Measurements from ENCODE around the gene RNASET2.
"Not testable (repeated sequence)": the region's sequence is repeated elsewhere in the genome, so short reads cannot be mapped to it uniquely, and the experiment has no call there.

RNASET2 gene

DNA sequence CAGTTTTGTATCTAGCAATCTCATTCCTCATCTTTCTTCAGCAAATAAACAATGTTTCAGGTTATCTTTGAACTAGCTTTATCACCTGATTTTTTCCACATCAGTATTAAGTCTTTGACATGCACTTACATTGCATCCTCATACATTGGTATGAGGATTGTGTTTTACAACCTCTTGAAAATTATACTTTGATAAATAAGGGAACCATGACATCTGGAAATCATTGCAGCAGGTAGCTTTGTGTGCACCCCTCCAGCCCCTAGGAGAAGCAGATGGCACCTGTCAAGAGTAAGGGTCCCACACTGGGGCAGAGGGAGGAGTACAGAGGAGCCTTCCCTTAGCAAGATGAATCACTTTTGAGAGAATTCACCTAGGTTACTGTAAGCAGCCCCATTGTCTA is 13.7 kb upstream of the RNASET2 start:
- DNase-seq (ENCODE audit: low read depth in 2 of 2), result no peak

DNA sequence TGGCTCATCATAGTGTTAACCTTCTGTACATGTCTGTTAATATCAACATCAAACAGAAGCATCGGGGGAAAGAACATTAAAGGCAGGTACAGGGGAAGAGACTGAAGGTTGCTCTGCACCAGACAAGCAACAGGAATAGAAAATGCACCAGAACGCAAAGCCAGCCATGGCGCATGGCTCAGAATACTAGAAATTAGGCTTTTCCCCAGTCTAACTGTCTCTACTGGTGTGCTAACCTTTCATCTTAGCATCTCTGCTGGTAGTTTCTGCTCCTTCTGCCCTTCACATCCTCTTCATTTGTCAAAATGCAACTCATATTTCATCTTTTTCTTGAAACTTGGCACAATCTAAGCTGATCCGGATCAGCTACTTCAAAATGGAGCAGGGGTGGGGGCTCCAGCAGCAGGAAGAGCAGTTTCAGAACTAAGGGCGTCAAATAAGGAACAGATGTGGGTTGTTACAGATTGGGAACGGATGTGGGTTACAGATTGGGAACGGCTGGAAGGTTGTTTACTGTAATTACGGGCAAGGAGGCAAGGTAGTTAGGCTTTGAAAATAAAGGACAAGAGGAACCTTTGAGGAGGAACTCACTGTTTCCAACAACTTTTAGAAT is 13.1 kb upstream of the RNASET2 start:
- no peak for DNase-seq (ENCODE audit: low read depth in 2 of 2)

DNA sequence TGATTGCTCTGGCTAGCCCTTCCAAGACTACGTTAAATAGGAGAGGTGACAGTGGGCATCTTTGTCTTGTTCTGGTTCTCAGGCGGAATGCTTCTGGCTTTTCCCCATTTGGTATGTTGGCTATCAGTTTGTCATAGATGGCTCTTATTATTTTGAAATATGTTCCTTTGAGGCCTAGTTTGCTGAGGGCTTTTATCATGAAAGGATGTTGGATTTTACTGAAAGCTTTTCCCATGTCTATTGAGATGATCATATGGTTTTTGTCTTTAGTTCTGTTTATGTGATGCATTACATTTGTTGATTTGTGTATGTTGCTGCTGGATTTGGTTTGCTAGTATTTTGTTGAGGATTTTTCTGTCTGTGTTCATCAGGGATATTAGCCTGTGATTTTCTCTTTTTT is 9.9 kb upstream of the RNASET2 start:
- no peak for DNase-seq (ENCODE audit: low read depth in 2 of 2)

DNA sequence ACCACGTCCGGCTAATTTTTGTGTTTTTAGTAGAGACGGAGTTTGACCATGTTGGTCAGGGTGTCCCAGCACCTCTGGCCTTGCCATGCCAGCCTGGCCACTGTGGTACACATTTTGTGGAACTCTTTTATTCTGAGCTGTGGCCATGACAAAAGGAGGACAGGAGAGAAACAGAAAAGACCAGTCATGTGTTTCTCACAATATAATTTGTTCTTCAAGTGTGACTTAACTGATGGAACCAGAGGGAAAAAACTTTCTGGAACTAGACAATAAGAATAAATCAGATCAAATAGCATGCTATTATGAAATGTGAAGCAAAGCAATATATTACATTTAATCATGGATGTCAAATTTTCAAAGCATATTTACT is 4.2 kb upstream of the RNASET2 start:
- DNase-seq (ENCODE audit: low read depth in 2 of 2), result no peak

DNA sequence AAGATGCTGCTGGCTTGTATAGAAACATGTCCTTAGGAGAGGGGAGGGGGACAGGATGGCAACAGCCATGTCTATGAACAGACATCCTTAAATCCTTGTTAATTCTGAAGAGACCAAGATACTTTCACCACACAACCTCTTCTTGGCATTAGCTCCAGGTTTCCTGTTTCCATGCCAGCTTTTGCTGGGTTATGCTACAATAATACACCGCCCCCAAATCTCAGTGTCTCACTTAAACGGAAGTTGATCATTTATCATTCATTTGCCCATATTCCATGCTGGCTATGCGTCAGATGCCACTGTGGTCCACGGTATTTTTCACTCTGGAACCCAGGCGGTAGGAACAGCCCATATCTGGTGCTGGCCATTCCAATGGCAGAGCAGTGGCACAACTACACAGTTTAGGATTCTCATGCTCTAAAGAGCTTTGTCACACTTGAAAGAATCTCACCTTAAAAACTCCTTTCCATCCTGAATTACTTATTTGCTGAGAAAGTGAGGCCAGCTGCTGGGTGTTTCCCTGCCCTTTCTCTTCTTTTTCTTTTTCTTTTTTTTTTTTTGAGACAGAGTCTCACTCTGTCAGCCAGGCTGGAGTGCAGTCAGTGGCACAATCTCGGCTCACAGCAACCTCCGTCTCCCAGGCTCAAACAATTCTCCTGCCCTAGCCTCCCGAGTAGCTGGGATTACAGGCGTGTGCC is 3.7 kb upstream of the RNASET2 start:
- no peak for DNase-seq (ENCODE audit: low read depth in 2 of 2)

DNA sequence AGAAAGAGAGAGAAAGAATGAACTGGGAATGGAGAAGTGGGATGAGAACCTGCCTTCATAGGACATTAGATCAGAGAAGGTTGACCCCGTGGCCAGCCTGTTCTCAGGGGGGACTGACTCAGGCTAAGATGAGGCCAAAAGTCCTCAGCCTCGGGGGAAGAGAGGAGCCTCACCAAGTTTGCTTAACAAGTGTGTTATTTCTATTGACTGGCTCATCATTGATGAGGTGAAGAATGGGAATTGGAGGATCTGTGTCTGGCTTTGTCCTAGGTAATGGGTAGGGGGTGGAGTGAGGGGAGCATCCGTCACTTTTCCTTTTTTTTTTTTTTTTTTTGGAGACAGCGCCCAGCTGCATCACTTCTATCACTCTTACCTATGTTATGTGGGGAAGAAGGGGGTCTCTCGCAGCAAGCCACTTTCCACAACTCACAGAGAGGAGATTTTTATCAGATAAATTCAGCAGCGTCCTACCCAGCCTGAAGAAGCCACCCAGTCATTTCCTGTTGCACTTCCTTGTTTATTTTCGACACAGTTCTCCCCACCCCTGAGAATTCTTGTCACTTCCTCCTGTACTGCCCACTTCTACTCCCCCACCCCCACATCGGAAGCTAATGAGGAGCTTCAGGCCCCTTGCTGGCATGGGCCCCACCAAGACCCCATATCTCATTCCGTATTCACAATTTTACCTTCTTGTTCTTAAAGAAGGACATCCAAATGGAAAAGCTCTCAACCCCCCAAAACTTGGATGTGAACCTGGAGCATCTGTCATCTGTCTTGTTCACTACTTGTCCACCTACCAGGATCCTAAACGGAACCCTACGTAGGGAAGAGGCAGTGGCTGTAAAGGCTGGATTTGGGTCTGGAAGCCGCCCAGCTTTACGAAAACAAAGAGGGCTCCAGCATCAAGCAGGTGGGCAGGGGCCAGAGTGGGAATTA is 2.8 kb upstream of the RNASET2 start:
- DNase-seq (ENCODE audit: low read depth in 2 of 2), result no peak

DNA sequence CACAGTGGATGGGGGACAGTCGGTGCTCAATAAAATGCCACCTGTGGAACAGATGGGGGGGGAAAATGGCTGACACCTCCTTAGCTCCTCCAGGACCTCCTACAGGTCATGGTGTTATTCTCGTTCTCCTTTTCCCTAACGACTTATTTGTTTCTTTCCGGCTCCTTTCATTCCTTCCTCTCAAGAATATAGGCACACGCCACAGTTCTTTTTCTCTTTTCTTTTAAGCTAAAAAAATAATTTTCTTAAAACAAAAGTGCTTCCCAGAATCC is 1.4 kb upstream of the RNASET2 start:
- DNase-seq (ENCODE audit: low read depth in 2 of 2), result no peak

DNA sequence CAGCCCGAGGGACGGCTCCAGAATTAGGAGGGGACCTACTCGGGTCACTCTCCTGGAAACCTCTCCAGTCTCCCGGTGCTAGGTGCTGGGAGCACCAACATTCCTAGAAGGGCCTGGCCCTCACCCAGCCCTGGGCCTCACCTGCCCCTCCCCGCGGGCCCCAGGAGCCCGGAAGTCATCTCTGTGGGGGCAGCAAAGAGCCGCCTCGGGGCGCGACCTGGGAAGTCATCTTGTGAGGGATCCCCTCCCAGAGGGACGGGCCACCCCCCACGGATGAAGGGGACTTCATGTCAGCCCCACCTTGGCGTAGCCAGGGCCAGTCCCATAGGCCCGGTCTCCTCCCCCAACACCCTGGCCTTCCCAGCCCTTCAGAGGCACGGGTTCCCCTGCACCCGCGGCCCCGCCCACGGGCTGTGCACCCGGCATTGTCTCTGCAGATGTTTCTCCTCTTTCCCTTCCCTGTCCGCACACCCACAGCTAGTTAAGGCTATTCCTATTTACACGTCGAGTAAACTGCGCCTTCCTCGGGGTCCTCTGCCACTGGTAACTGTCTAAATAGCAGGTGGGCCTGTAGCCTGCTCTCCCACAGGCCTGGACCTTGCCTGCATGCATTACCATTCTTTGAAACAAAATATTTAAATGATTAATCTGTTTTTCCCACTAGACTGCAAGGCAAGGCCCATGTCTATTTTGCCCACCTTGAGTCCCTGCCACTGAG is 896 bp upstream of the RNASET2 start:
- DNase-seq (ENCODE audit: low read depth in 2 of 2), result no peak

DNA sequence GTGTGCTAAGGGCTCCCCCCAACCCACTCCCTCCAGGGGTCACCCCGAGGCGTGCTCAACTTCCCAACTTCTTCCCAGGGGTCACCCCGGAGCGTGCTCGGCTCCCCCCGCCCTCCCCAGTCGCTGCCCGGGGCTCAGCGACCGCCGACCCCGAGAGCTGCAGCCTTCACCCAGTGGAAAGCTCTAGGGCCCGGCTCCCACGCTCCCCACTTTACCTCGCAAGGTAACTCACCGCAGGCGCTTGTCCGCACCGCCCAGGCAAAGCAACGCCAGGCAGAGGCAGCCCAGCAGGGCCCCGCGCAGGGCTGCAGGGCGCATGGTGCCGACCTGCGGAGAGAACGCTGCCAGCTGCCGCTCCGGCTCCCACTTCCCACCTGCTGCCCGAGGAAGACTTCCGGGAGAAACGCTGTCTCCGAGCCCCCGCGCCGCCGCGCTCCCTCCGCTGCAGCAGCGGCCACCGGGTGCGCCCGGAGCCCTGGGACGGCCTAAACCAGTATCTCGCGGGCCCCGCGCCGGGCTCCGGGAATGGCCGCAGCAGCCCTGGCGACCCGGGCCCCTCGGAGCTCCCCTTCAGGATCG is 396 bp downstream of the RNASET2 start:
- DNase-seq (ENCODE audit: low read depth in 2 of 2), result no peak

DNA sequence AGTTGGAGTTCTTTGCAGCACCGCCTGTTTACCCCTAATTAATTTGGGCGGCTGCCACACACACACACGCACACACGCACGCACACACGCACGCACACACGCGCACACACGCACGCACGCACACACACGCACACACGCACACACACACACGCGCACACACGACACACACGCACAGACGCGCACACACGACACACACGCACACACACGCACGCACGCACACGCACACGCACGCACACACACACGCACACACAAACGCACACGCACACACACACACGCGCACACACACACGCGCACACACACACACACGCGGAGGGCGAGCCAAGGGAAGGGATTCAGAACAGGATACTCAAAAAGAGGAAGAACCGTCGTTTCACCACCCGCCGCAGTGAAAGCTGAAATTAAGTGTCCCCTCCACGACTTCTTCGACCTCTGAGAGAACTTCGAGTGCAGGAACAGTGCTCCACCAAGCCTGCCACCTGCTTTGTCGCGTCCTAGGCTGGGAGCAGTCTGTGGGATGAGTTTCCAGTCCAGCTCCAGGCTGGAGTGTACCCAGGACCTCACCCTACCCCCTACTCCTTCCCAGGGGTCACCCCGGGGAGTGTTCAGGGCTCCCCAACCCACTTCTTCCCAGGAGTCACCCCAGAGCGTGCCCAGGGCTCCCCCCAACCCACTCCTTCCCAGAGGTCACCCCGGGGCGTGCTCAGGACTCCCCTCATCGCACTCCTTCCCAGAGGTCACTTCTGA is 1.1 kb downstream of the RNASET2 start:
- no peak for DNase-seq (ENCODE audit: low read depth in 2 of 2)

DNA sequence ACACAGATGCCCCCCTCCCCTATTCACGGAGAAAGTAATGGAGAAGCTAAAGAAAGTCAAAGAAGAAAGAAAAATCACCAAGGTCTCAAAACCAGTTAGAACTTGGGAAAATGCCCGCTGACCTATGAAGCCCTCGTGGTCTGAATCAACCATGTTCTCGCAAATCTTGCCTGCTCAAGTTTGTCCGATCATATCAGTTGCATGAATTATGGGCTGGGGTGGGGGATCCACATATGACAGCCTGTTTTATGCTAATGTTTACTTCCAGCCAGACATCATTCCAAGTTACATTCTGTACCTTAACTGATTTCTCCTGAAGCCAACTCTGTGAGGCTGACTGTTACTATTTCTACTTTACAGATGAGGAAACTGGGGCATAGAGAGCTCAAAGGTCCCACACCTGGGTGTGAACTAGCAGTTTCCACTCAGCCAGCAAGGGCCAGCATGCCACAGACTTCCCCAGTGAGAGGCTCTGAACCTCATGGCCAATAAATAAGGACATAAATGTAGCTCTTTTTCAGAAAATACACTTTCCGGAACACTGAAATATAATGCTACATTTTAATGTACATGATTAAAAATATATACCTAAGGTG is 2.1 kb downstream of the RNASET2 start:
- DNase-seq (ENCODE audit: low read depth in 2 of 2), result no peak

DNA sequence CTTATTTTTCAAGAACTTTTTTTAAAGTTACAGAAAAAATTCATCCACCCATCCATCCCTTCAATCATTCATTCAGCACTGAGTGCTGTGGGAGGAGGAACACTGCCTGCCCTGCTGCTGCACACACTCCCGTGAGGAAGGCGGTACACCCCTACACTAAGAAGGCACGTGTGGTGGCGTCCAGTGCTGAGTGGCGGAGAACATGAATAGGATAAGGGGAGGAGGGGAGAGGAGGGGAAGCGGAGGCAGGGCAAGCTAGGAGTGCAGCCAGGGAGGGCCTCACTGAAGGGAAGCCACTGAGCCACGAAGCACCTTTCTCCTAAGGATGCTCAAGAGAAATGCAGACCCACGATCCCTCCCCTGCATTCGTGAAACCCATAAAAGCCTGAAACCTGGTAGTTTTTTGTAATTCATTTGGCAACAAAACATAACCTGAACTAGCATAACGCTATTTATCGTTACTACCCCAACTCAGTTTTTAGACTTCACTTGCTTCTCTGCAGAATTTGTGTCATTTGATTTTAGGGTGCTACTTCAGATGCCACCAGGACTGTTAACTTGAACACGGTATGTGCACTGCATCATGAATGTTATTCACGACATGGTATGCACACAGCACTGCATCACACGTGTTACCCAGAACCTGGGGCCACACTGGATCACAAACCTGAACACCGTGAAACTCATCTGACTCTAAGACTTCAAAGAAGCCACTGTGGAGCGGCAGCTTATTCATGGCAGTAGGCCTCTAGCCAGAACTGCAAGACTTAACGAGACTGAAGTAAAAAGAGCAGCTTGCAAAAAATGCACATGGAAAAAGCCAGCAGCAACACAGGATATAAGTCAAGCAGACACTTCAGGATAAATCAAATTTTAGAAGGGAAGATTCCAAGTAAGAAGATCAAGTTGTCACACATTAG is 3.5 kb downstream of the RNASET2 start:
- DNase-seq (ENCODE audit: low read depth in 2 of 2), result no peak

DNA sequence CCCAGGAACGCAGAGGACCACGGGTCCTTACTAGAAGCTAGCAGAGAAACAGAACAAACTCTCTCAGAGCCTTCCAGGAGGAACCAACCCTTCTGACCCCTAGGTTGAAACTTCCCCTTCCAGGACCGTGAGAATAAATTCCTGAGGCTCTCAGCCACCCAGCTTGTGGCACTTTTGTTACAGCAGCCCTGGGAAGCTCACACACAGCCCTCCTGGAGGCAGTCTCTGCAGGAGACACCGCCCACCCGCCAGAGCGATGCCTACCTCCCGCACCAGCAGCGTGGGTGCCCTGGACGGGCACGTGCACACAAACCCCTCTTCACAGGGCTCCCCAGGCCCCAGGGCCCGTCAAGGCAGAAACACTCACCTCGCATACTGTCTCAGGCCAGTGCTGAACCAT is 4.2 kb downstream of the RNASET2 start:
- DNase-seq (ENCODE audit: low read depth in 2 of 2), result no peak

DNA sequence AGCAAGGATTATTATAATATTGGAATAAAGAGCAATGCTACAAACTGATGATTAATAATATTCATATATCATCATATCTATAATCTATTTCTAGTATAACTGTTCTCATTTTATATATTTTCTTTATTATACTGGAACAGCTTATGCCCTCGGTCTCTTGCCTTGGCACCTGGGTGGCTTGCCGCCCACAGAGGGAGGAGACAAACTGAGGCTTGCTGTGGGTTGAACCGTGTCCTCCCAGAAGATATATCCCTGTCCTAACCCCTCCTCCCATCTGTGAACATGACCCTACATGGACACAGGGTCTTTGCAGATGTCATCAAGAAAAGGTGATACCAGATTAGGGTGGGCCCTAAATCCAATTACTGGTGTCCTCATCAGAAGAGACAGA is 4.7 kb downstream of the RNASET2 start:
- DNase-seq (ENCODE audit: low read depth in 2 of 2), result no peak

DNA sequence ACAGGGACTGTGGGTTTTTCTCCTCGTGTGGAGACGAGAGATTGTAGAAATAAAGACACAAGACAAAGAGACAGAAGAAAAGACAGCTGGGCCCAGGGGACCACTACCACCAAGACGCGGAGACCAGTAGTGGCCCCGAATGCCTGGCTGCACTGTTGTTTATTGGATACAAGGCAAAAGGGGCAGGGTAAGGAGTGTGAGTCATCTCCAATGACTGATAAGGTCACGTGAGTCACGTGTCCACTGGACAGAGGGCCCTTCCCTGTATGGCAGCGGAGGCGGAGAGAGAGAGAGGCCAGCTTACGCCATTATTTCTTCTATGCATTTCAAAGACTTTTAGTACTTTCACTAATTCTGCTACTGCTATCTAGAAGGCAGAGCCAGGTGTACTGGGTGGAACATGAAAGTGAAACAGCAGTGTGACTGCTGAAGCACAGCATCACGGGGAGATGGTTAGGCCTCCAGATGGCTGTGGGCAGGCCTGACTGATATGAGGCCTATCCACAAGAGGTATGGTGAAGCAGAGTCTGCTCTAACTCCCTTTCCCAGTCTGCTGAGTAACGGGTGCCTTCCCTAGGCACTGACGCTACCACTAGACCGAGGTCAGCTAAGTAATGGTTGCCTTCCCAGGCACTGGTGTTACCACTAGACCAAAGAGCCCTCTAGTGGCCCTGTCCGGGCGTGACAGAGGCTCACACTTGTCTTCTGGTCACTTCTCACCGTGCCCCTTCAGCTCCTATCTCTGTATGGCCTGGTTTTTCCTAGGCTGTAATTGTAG is 5.3 kb downstream of the RNASET2 start:
- peak; percentile 51 to 59 for DNase-seq (ENCODE audit: low read depth in 2 of 2)

DNA sequence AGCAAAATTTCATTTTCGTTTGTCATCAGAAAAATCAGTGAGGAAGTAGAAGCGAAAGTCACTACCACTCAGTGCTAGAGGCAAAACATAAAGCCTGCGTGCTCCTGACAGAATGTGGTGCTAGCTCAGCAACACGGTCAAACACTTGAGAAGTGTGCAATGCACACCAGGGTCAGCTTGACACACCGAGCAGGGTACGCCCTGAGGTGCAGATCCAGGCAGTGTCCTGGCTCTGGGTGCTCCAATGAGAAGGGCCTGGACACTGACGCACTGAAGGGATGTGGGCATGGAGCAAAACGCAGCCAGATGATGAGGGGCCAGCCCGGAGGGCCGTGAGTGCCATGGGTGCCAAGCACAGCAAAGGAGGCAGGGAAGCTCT is 5.9 kb downstream of the RNASET2 start:
- DNase-seq (ENCODE audit: low read depth in 2 of 2), result no peak

DNA sequence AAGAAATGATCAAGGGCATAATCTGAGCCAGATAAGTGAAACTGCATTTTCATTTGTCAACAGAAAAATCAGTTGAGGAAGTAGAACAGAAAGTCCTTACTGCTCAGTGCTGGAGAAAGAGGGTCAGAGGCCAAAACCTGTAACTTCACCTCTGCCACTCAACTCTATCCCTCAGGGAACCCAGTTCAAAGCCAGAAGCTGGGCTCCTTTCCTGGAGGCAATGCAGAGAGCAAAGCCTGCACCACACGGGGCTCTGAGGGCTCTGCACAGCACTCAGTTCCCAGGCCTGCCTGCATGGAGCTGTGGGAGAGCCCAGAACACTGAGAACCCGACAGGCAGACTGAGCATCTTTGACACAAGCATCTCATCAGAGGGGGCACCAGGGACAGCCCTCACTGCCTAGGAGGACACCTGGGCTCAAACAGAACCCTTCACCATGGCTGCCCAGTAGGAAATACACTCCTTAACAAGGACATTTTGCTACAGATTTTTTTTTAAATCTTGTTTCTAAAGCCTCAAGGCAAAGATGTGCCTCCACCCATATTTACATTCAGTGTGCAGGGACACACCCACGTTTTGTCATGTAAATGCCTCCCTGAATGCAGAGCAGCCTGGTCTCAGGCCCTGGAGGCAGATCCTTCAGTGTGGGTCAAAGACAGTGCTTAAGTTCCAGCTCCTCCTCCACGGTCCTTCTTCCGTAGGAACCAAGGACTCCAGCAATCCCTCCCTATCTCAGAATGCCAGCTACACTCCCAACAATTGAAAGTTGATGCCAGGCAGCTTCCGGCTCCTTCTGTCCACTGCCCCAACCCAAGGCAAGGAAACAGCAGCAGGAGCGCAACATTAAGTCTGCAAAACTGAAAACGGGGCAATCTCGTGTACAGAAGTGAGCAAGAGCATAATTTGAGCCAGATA is 6.6 kb downstream of the RNASET2 start:
- DNase-seq (ENCODE audit: low read depth in 2 of 2), result no peak

DNA sequence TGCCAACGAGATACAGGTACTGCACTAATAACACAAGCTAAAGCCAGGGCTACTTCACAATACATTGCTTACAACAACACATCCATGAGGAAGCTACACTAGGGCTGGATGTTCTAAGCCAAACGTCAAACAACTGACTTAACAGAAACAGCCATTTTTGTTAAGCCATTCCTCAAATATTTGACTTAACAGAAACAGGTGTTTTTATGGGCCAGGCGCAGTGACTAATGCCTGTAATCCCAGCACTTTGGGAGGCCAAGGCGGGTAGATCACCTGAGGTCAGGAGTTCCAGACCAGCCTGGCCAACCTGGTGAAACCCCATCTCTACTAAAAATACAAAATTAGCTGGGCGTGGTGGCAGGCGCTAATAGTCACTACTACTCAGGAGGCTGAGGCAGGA is 7.6 kb downstream of the RNASET2 start:
- not testable (repeated sequence) for DNase-seq (ENCODE audit: low read depth in 2 of 2)

All from stimulated activated CD4-positive, alpha-beta T cell treated with anti-CD3 and anti-CD28 coated beads, Interleukin-1b, Interleukin-23, amount 100 ng/mL, for 4 hours (primary cell).